B cell (primary cell): ENCODE measurements around the gene DNHD1. TPM values are rescaled to one million over a fixed set of nuclear protein-coding genes. Genes with fewer than 3 reads are reported as not detected.

Source experiments
- ATAC-seq: fragments of 200-7000 bp; cut with Tn5 transposase; one replicate; pipeline ENCODE4 v1.10.0; 2021; ENCODE audit warnings: low read depth, mild to moderate bottlenecking, moderate number of reproducible peaks, moderate library complexity
- CTCF ChIA-PET: fragments of 350-600 bp; sonication (Branson Sonifier 250); formaldehyde crosslinking; loops from one replicate; lab custom pipeline; 2021; ENCODE audit warnings: antibody characterized with exemption, inconsistent platforms; lab: Charles Lee
- POLR2A ChIA-PET: fragments of 350-600 bp; sonication (Branson Sonifier 250); formaldehyde crosslinking; loops from one replicate; lab custom pipeline; 2021; ENCODE audit warnings: antibody characterized with exemption; lab: Charles Lee
- DNase-seq: peaks from one replicate; pipeline ENCODE4 v3.0.0; 2013
- H2AFZ ChIP-seq: 2 replicates; pipeline ENCODE4 v1.6.1; 2012; ENCODE audit warnings: mild to moderate bottlenecking, low read depth, low read length; ENCODE audit not compliant: insufficient read depth, poor library complexity, severe bottlenecking
- H3K27ac ChIP-seq, 2 donors: 1 replicate in 1 of 2; 2 replicates in 1 of 2; pipeline ENCODE4 v1.5.1; 2012 to 2013; ENCODE audit warnings: low read length in 2 of 2, mild to moderate bottlenecking in 2 of 2, moderate library complexity in 1 of 2
- H3K27me3 ChIP-seq, 4 experiments: fragments of 200-600 bp in 1 of 4; sonication (generic) in 1 of 4; replicated peaks in 1 of 4; 1 replicate in 2 of 4; 2 replicates in 2 of 4; pipeline versions ENCODE4 v1.6.1 to v1.7.0; 2013 to 2016; ENCODE audit warnings: low read length in 3 of 4, mild to moderate bottlenecking in 2 of 4, mixed read lengths in 1 of 4, moderate library complexity in 1 of 4; ENCODE audit not compliant: insufficient read depth in 4 of 4, control insufficient read depth in 3 of 4; ENCODE audit errors: control extremely low read depth in 1 of 4
- H3K36me3 ChIP-seq, 2 experiments: replicated peaks in 1 of 2; 1 replicate in 1 of 2; 2 replicates in 1 of 2; pipeline versions ENCODE4 v1.6.1 to v1.7.1; 2013; ENCODE audit warnings: low read length in 1 of 2; ENCODE audit not compliant: insufficient read depth in 2 of 2, control insufficient read depth in 1 of 2; ENCODE audit errors: control extremely low read depth in 1 of 2, extremely low read depth in 1 of 2
- H3K4me1 ChIP-seq, 2 donors: fragments of 200-600 bp in 1 of 2; sonication (generic) in 1 of 2; 1 replicate in 1 of 2; 2 replicates in 1 of 2; pipeline versions ENCODE4 v1.5.1 to v1.6.1; 2013 to 2017; ENCODE audit warnings: low read length in 2 of 2; ENCODE audit not compliant: control insufficient read depth in 2 of 2, insufficient read depth in 2 of 2
- H3K4me2 ChIP-seq: replicated peaks from 2 replicates; pipeline ENCODE3; 2012; ENCODE audit warnings: mild to moderate bottlenecking, low read depth, low read length; ENCODE audit not compliant: poor library complexity, severe bottlenecking
- H3K4me3 ChIP-seq, 5 experiments: fragments of 200-600 bp in 1 of 5; sonication (generic) in 1 of 5; 1 replicate in 3 of 5; 2 replicates in 2 of 5; pipeline versions ENCODE4 v1.5.1 to v1.7.0; 2011 to 2016; ENCODE audit warnings: low read length in 4 of 5, mild to moderate bottlenecking in 4 of 5, low read depth in 2 of 5, control low read depth in 1 of 5, moderate library complexity in 1 of 5; ENCODE audit not compliant: insufficient read depth in 1 of 5; ENCODE audit errors: control extremely low read depth in 1 of 5, extremely low read depth in 1 of 5
- H3K79me2 ChIP-seq: fragments of 200-600 bp; sonication (generic); one replicate; pipeline ENCODE4 v1.6.0; 2016; ENCODE audit warnings: low read length; ENCODE audit not compliant: control insufficient read depth, insufficient read depth
- H3K9ac ChIP-seq: fragments of 200-600 bp; sonication (generic); 2 replicates; pipeline ENCODE4 v1.6.1; 2017; ENCODE audit warnings: mild to moderate bottlenecking, low read length, moderate library complexity
- H3K9me3 ChIP-seq, 3 donors: one replicate each; pipeline versions ENCODE4 v1.6.1 to v1.7.1; 2013; ENCODE audit warnings: low read length in 2 of 3; ENCODE audit not compliant: control insufficient read depth in 2 of 3, insufficient read depth in 1 of 3; ENCODE audit errors: control extremely low read depth in 1 of 3
- H4K20me1 ChIP-seq: 2 replicates; pipeline ENCODE4 v1.6.0; 2012; ENCODE audit warnings: mild to moderate bottlenecking, low read length; ENCODE audit not compliant: insufficient read depth, control insufficient read depth, poor library complexity, severe bottlenecking
- H3K27ac Mint-ChIP-seq: one replicate; pipeline ENCODE4 v1.8.0; 2021; ENCODE audit warnings: mixed read lengths
- H3K27me3 Mint-ChIP-seq: one replicate; pipeline ENCODE4 v1.8.0; 2021; ENCODE audit warnings: mixed read lengths
- H3K4me1 Mint-ChIP-seq: one replicate; pipeline ENCODE4 v1.8.0; 2021; ENCODE audit warnings: mixed read lengths
- H3K4me3 Mint-ChIP-seq: one replicate; pipeline ENCODE4 v1.8.0; 2021; ENCODE audit warnings: mixed read lengths
- H3K9me3 Mint-ChIP-seq: one replicate; pipeline ENCODE4 v1.8.0; 2022; ENCODE audit warnings: mixed read lengths; ENCODE audit not compliant: insufficient read depth
- EZH2 ChIP-seq: IDR thresholded peaks from 2 replicates; pipeline ENCODE4 v1.6.1; 2012; ENCODE audit warnings: borderline replicate concordance, low read depth, mild to moderate bottlenecking, moderate library complexity, low read length; ENCODE audit not compliant: insufficient read depth, poor library complexity, severe bottlenecking
- WGBS: methylation state at CpG from one replicate; pipeline ENCODE4 v1.1.5; 2013; ENCODE audit warnings: missing lambda C conversion rate; ENCODE audit not compliant: insufficient coverage; 5-methylcytosine and 5-hydroxymethylcytosine counted together
- intact Hi-C: fragments of 100-400 bp; cut with micrococcal nuclease; formaldehyde crosslinking; loops from one replicate; pipeline ENCODE4 v1.10.0; 2022
- polyA plus RNA-seq: library from polyadenylated mRNA; depleted of rRNA; stranded (reverse); fragments of >200 nt; gene quantifications from 2 replicates; pipeline ENCODE4 v1.2.3, GENCODE V29; 2012
- total RNA-seq, 2 donors: library from RNA; stranded (reverse); fragments of 120-200 nt in 1 of 2; gene quantifications; 1 replicate in 1 of 2; 2 replicates in 1 of 2; pipeline versions ENCODE4 v1.2.3 to v1.2.4, GENCODE V29; 2013 to 2022
- TF ChIP-seq, protein P1 (sequence below): fragments of 200-600 bp; IDR thresholded peaks from one replicate; pipeline ENCODE4 v1.8.0; 2022; ENCODE audit warnings: antibody characterized with exemption, mild to moderate bottlenecking

Gene DNHD1
- total and polyA plus RNA-seq, 2 donors (not counting 1 experiment from before 2014, with no cell fraction given): 53.9 to 58.2 TPM

- CTCF ChIA-PET: no interaction called here
- Histone ChIP-seq H3K4me1 (peaks cover 32 to 46% of the 10 kb centered on the region in 2 donors), H3K36me3 (peaks cover 0 to 49% of the 10 kb centered on the region in 2 experiments), H3K9me3 (no peaks in the 10 kb centered on the region), H2AFZ (no peak overlapping the region), H4K20me1 (no peaks in the 10 kb centered on the region), H3K9ac (no peak overlapping the region), H3K27ac (no peak overlapping the region), H3K79me2 (peaks cover 41% of the 10 kb centered on the region), H3K4me2 (no peak overlapping the region), H3K4me3 (no peak overlapping the region), H3K27me3 (no peaks in the 10 kb centered on the region)
- Mint-ChIP-seq H3K4me3 (no peak overlapping the region), H3K27ac (peak overlapping the region; percentile 54), H3K27me3 (no peaks in the 10 kb centered on the region), H3K4me1 (peaks cover 24% of the 10 kb centered on the region), H3K9me3 (no peaks in the 10 kb centered on the region)
- DNase-seq (no peak), ATAC-seq (no peak)
- TF ChIP-seq, protein P1, sequence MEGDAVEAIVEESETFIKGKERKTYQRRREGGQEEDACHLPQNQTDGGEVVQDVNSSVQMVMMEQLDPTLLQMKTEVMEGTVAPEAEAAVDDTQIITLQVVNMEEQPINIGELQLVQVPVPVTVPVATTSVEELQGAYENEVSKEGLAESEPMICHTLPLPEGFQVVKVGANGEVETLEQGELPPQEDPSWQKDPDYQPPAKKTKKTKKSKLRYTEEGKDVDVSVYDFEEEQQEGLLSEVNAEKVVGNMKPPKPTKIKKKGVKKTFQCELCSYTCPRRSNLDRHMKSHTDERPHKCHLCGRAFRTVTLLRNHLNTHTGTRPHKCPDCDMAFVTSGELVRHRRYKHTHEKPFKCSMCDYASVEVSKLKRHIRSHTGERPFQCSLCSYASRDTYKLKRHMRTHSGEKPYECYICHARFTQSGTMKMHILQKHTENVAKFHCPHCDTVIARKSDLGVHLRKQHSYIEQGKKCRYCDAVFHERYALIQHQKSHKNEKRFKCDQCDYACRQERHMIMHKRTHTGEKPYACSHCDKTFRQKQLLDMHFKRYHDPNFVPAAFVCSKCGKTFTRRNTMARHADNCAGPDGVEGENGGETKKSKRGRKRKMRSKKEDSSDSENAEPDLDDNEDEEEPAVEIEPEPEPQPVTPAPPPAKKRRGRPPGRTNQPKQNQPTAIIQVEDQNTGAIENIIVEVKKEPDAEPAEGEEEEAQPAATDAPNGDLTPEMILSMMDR: no peak
- TF ChIP-seq EZH2: no peak
- POLR2A ChIA-PET: no interaction called here
- WGBS: 100% methylated on average over 3 of the region's 5 CpGs
- intact Hi-C loops: no loop called here
These were observed 118.0 kb downstream of the DNHD1 start for GRCh38 chr11:6615046-6615445.

DNA sequence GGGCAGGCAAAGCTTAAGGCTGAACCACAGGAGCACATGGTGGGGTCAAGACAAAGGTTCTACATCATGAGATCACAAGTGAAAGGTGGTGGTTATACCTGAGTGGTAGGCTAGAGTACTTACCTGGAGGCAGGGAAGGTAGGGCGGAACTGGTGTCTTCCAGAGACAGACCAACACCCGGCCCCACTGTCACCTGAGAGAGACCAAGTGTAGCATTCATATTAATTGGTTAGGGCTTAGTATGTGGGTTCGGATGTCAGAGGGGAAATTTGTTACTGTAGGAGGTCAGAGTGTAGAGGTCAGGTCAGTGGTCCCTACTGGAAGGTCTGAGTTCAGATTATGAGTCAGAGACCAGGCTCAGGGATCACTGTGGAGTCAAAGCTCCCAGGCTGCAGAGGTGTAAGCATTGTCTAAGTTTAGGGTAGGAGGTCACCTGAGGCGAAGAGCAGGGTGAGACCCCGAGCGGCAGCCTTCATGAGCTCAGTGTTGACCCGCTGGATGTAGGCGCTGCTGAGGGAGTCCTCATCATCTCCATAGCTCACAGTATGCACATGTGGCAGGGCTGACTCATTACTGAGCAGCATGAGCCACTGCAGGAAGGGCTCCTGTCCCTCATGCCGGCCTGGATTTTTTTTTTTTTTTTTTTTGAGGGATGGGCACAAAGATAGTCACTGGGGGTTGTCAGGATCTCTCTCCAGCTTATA is 119.0 kb downstream of the DNHD1 start:
- H3K9me3 ChIP-seq: no peaks in the 10 kb centered on the region
- Mint-ChIP-seq H3K9me3 (no peaks in the 10 kb centered on the region), H3K27ac (peak overlapping the region; percentile 54), H3K27me3 (no peaks in the 10 kb centered on the region), H3K4me1 (peaks cover 18% of the 10 kb centered on the region), H3K4me3 (peak overlapping the region; percentile 11)
- ChIA-PET POLR2A (no interaction called here), CTCF (interaction anchor here (4.7 kb wide), 1 partner anchor 67 kb away, joined by 35 read pairs; the partner anchor contains the start of gene MRPL17)
- H3K36me3 ChIP-seq: peaks cover 0 to 39% of the 10 kb centered on the region in 2 experiments
- DNase-seq: no peak
- peaks cover 30 to 48% of the 10 kb centered on the region in 2 donors for H3K4me1 ChIP-seq
- intact Hi-C loops: no loop called here
- ATAC-seq: no peak
- 94% methylated on average over 8 of the region's 9 CpGs for WGBS
- H3K27me3 ChIP-seq: no peaks in the 10 kb centered on the region
- no peak overlapping the region for H3K27ac ChIP-seq
- H3K9ac ChIP-seq: no peak overlapping the region
- no peak overlapping the region for H3K4me2 ChIP-seq
- no peaks in the 10 kb centered on the region for H4K20me1 ChIP-seq
- no peak overlapping the region for H3K4me3 ChIP-seq
- TF ChIP-seq EZH2: no peak
- TF ChIP-seq, protein P1: no peak
- peaks cover 41% of the 10 kb centered on the region for H3K79me2 ChIP-seq
- H2AFZ ChIP-seq: no peak overlapping the region
